Ishikawa (cell line): ENCODE data around the gene MED28.

Source experiments
- CEBPB ChIP-seq: IDR thresholded peaks from 2 replicates; pipeline ENCODE4 v1.6.1; 2012
- CREB1 ChIP-seq: IDR thresholded peaks from 2 replicates; pipeline ENCODE4 v1.6.1; 2012; ENCODE audit warnings: low read depth
- NFIC ChIP-seq: IDR thresholded peaks from 2 replicates; pipeline ENCODE4 v1.6.1; 2012
- RAD21 ChIP-seq: IDR thresholded peaks from 2 replicates; pipeline ENCODE4 v1.6.1; 2012; ENCODE audit warnings: low read depth
- TAF1 ChIP-seq: IDR thresholded peaks from 2 replicates; pipeline ENCODE4 v1.6.1; 2012; ENCODE audit warnings: low read depth, mild to moderate bottlenecking
- USF1 ChIP-seq: IDR thresholded peaks from 2 replicates; pipeline ENCODE4 v1.6.1; 2012
- ZBTB7A ChIP-seq: IDR thresholded peaks from 2 replicates; pipeline ENCODE4 v1.6.1; 2012; ENCODE audit warnings: low read depth

- TF ChIP-seq TAF1 = no peak
- TF ChIP-seq USF1 = no peak
- TF ChIP-seq CEBPB = no peak
- no peak for TF ChIP-seq ZBTB7A
- TF ChIP-seq NFIC = no peak
- no peak for TF ChIP-seq CREB1
- no peak for TF ChIP-seq RAD21
Observed at GRCh38 chr4:17647927-17648326, 33.5 kb downstream of the MED28 start.
